PC-3 (cell line): Measurements from ENCODE around the gene PPP1R9B. TPM values are rescaled to one million over a fixed set of nuclear protein-coding genes. Genes with fewer than 3 reads are reported as not detected.
A peak's percentile ranks its signal among the peaks of the same experiment; 100 is the strongest.

Experiments
- ATAC-seq: fragments of 200-7000 bp; cut with Tn5 transposase; 2 replicates; pipeline ENCODE4 v1.9.1; 2020; ENCODE audit warnings: mild to moderate bottlenecking, moderate library complexity
- BruUV-seq: library from RNA; stranded (reverse); fragments of 400-500 nt; replicated peaks from 2 replicates; lab custom pipeline; 2021; lab: Mats Ljungman, UMichigan
- CTCF ChIA-PET: fragments of 300-600 bp; sonication (Branson Sonifier 250); formaldehyde crosslinking; loops from one replicate; lab custom pipeline; 2022; ENCODE audit warnings: antibody characterized with exemption; lab: Charles Lee
- POLR2A ChIA-PET: fragments of 300-600 bp; sonication (Branson Sonifier 250); formaldehyde crosslinking; loops from one replicate; lab custom pipeline; 2022; ENCODE audit warnings: antibody characterized with exemption; ENCODE audit not compliant: unreplicated experiment; lab: Charles Lee
- DNase-seq: peaks from one replicate; pipeline ENCODE4 v3.0.0-alpha.2; 2015
- H2AFZ ChIP-seq: fragments of 300-600 bp; sonication (generic); 2 replicates; pipeline ENCODE4 v1.6.0; 2016; ENCODE audit warnings: antibody characterized with exemption, low read length
- H3F3A ChIP-seq: fragments of 300-600 bp; sonication (generic); one replicate; pipeline ENCODE4 v1.6.0; 2017; ENCODE audit warnings: antibody characterized with exemption, low read length, control low read depth, mild to moderate bottlenecking; ENCODE audit not compliant: unreplicated experiment
- H3K27ac ChIP-seq: fragments of 300-600 bp; sonication (generic); 2 replicates; pipeline ENCODE4 v1.5.1; 2016; ENCODE audit warnings: mild to moderate bottlenecking, low read length
- H3K27me3 ChIP-seq: fragments of 300-600 bp; sonication (generic); 2 replicates; pipeline ENCODE4 v1.6.1; 2016; ENCODE audit warnings: low read length, mixed read lengths
- H3K36me3 ChIP-seq: fragments of 300-600 bp; sonication (generic); 2 replicates; pipeline ENCODE4 v1.6.1; 2016; ENCODE audit warnings: low read depth, mixed run types, low read length, mixed read lengths
- H3K4me1 ChIP-seq: fragments of 300-600 bp; sonication (generic); 2 replicates; pipeline ENCODE4 v1.5.1; 2016; ENCODE audit warnings: low read length; ENCODE audit not compliant: insufficient read depth
- H3K4me2 ChIP-seq: fragments of 300-600 bp; sonication (generic); 2 replicates; pipeline ENCODE4 v1.6.0; 2016; ENCODE audit warnings: low read length
- H3K4me3 ChIP-seq: fragments of 300-600 bp; sonication (generic); 2 replicates; pipeline ENCODE4 v1.5.1; 2016; ENCODE audit warnings: mild to moderate bottlenecking, low read length, mixed read lengths
- H3K79me2 ChIP-seq: fragments of 300-600 bp; sonication (generic); 2 replicates; pipeline ENCODE4 v1.6.1; 2017; ENCODE audit warnings: low read length, mixed read lengths
- H3K9ac ChIP-seq: fragments of 300-600 bp; sonication (generic); 2 replicates; pipeline ENCODE4 v1.6.0; 2016; ENCODE audit warnings: mild to moderate bottlenecking, low read length
- H3K9me2 ChIP-seq: fragments of 300-600 bp; sonication (generic); replicated peaks from 2 replicates; pipeline ENCODE4 v1.6.1; 2016; ENCODE audit warnings: mixed run types, low read length, mixed read lengths
- H3K9me3 ChIP-seq: fragments of 300-600 bp; sonication (generic); 2 replicates; pipeline ENCODE4 v1.6.1; 2016; ENCODE audit warnings: low read length, mixed read lengths
- H4K20me1 ChIP-seq: fragments of 300-600 bp; sonication (generic); 2 replicates; pipeline ENCODE4 v1.6.1; 2016; ENCODE audit warnings: low read length, mixed read lengths
- CTCF ChIP-seq: fragments of 300-600 bp; sonication (generic); conservative IDR thresholded peaks from 2 replicates; pipeline ENCODE4 v1.5.1; 2017; ENCODE audit warnings: antibody characterized with exemption, low read depth, mild to moderate bottlenecking, low read length
- EZH2 ChIP-seq: fragments of 300-600 bp; sonication (generic); IDR thresholded peaks from one replicate; pipeline ENCODE4 v1.6.1; 2017; ENCODE audit warnings: antibody characterized with exemption, mild to moderate bottlenecking, low read length; ENCODE audit not compliant: unreplicated experiment
- EZH2phosphoT487 ChIP-seq: fragments of 300-600 bp; sonication (generic); IDR thresholded peaks from 2 replicates; pipeline ENCODE4 v1.6.1; 2018; ENCODE audit warnings: mild to moderate bottlenecking, antibody characterized with exemption, low read length, borderline replicate concordance
- intact Hi-C: fragments of 100-400 bp; cut with micrococcal nuclease; formaldehyde crosslinking; loops from 2 replicates; pipeline ENCODE4 v1.9.0; 2023
- total RNA-seq: library from RNA; depleted of rRNA; stranded (reverse); fragments of >200 nt; gene quantifications from 2 replicates; pipeline ENCODE4 v1.2.3, GENCODE V29; 2014

The PPP1R9B gene
- total RNA-seq, 1 experiment from 2014 or later: 67.7 TPM

- peak overlapping the region; percentile 94 for H2AFZ ChIP-seq
- intact Hi-C loops: loop anchor here (1.0 to 2.0 kb wide), 7 partner anchors 31 to 203 kb away; partner anchors contain the start of gene PPP1R9B
- peak overlapping the region; percentile 96 for H3K4me2 ChIP-seq
- peaks cover 14% of the 10 kb centered on the region for H3K4me1 ChIP-seq
- H3K27ac ChIP-seq: no peak overlapping the region
- peaks cover 16% of the 10 kb centered on the region for H3K36me3 ChIP-seq
- H3K9me3 ChIP-seq: no peaks in the 10 kb centered on the region
- TF ChIP-seq CTCF (no peak), EZH2phosphoT487 (no peak), EZH2 (no peak)
- ATAC-seq: no peak
- H4K20me1 ChIP-seq: no peaks in the 10 kb centered on the region
- H3F3A ChIP-seq: peaks cover 12% of the 10 kb centered on the region
- no peaks in the 10 kb centered on the region for H3K9me2 ChIP-seq
- ChIA-PET POLR2A (interaction anchor here (0.5 to 1.0 kb wide), 3 partner anchors 15 to 228 kb away, joined by 3 read pairs; no protein-coding TSS in a partner anchor), CTCF (interaction anchor here (0.5 to 1.7 kb wide), 16 partner anchors 12 to 126 kb away, joined by 3 to 11 read pairs (median 4); partner anchors contain the start of gene ITGA3)
- no peak for DNase-seq
- no peak overlapping the region for H3K9ac ChIP-seq
- no peaks in the 10 kb centered on the region for H3K27me3 ChIP-seq
- BruUV-seq: no TSS peak
- peak overlapping the region; percentile 88; the same call in 1 of the 2 replicates for H3K4me3 ChIP-seq
- H3K79me2 ChIP-seq: peaks cover 9% of the 10 kb centered on the region
Observed at GRCh38 chr17:50093807-50094206, 56.7 kb downstream of the PPP1R9B start.

- TF ChIP-seq EZH2 (no peak), CTCF (no peak), EZH2phosphoT487 (no peak)
- Histone ChIP-seq H3K36me3 (peaks cover 22% of the 10 kb centered on the region), H3K79me2 (peaks cover 9% of the 10 kb centered on the region), H3K4me2 (no peak overlapping the region), H3K9me3 (no peaks in the 10 kb centered on the region), H3K9ac (no peak overlapping the region), H2AFZ (no peak overlapping the region), H4K20me1 (0 out of 2 replicates have a peak, but pooled peaks cover 1% of the 10 kb centered on the region), H3F3A (peaks cover 12% of the 10 kb centered on the region), H3K9me2 (no peaks in the 10 kb centered on the region), H3K4me3 (no peak overlapping the region), H3K27ac (no peak overlapping the region), H3K4me1 (peaks cover 14% of the 10 kb centered on the region), H3K27me3 (no peaks in the 10 kb centered on the region)
- ChIA-PET POLR2A (interaction anchor here (0.6 kb wide), 1 partner anchor 37 kb away, joined by 4 read pairs; the partner anchor contains the start of gene ITGA3), CTCF (interaction anchor here (0.7 to 1.7 kb wide), 4 partner anchors 31 to 126 kb away, joined by 3 to 9 read pairs (median 6); partner anchors contain the start of gene ITGA3)
- BruUV-seq: no TSS peak
- ATAC-seq (no peak), DNase-seq (peak; percentile 30)
- intact Hi-C loops: no loop called here
Observed at GRCh38 chr17:50093246-50093645, 57.2 kb downstream of the PPP1R9B start.

DNA sequence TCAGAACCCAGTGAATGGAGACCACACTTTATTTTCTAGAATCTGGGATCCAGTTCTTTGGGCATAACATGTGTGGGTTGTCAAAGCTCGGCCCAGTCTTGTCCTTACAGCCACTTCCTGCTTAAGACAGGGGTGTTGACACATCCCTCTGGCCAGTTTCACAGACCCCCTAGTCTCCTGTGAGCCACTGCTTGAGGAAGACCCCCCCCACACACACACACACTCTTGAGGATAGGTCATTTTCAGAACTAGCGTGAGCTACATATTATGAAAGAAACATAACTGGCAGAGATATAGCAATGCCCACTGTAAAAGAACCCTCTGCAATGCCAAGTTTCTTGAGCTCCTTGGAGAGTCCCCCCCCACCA lies 58.6 kb downstream of the PPP1R9B start:
- H3K27ac ChIP-seq: no peak overlapping the region
- H3K9ac ChIP-seq: no peak overlapping the region
- H3K4me1 ChIP-seq: peaks cover 14% of the 10 kb centered on the region
- ATAC-seq: no peak
- no peaks in the 10 kb centered on the region for H3K27me3 ChIP-seq
- intact Hi-C loops: no loop called here
- no peak overlapping the region for H3K4me3 ChIP-seq
- 0 out of 2 replicates have a peak, but pooled peaks cover 4% of the 10 kb centered on the region for H4K20me1 ChIP-seq
- ChIA-PET POLR2A (interaction anchor here (0.7 kb wide), 1 partner anchor 49 kb away, joined by 24 read pairs; no protein-coding TSS in a partner anchor), CTCF (interaction anchor here (0.6 to 1.3 kb wide), 2 partner anchors 65 to 78 kb away, joined by 7 to 17 read pairs; no protein-coding TSS in a partner anchor)
- BruUV-seq: TSS peak; percentile 1
- H3K9me2 ChIP-seq: no peaks in the 10 kb centered on the region
- no peaks in the 10 kb centered on the region for H3K9me3 ChIP-seq
- no peak overlapping the region for H2AFZ ChIP-seq
- no peak overlapping the region for H3K4me2 ChIP-seq
- H3F3A ChIP-seq: peaks cover 15% of the 10 kb centered on the region
- no peak for DNase-seq
- TF ChIP-seq CTCF (no peak), EZH2phosphoT487 (no peak), EZH2 (no peak)
- peaks cover 33% of the 10 kb centered on the region for H3K36me3 ChIP-seq
- H3K79me2 ChIP-seq: peaks cover 9% of the 10 kb centered on the region
